Colonic mucosa (tissue), 4 donors: ENCODE measurements around the gene PAEP. TPM values are rescaled to one million over a fixed set of nuclear protein-coding genes. Genes with fewer than 3 reads are reported as not detected.

Experiments used
- DNase-seq: peaks from one replicate; pipeline ENCODE4 v3.0.0-alpha.2; 2020
- H3K27ac ChIP-seq: fragments of 200-600 bp; one replicate; pipeline ENCODE4 v1.8.0; 2021
- H3K27me3 ChIP-seq: fragments of 200-600 bp; one replicate; pipeline ENCODE4 v1.8.0; 2021
- H3K36me3 ChIP-seq: fragments of 200-600 bp; one replicate; pipeline ENCODE4 v1.8.0; 2021
- H3K4me1 ChIP-seq: fragments of 200-600 bp; one replicate; pipeline ENCODE4 v1.8.0; 2021; ENCODE audit warnings: mild to moderate bottlenecking
- H3K4me3 ChIP-seq: fragments of 200-600 bp; one replicate; pipeline ENCODE4 v1.8.0; 2021
- H3K9ac ChIP-seq, 2 donors: one replicate each; pipeline ENCODE4 v1.7.0; 2013; ENCODE audit warnings: control low read depth in 2 of 2, low read depth in 2 of 2, low read length in 2 of 2
- H3K9me3 ChIP-seq: fragments of 200-600 bp; one replicate; pipeline ENCODE4 v1.8.0; 2021
- CTCF ChIP-seq: fragments of 200-600 bp; IDR thresholded peaks from one replicate; pipeline ENCODE4 v1.8.0; 2022; ENCODE audit warnings: antibody characterized with exemption, mild to moderate bottlenecking
- intact Hi-C: fragments of 100-400 bp; cut with DNase I; formaldehyde crosslinking; loops from one replicate; pipeline ENCODE4 v1.14.1; 2022
- total RNA-seq, 2 donors: library from RNA; stranded (reverse); fragmentation: NEBNext Ultra II Directional in 1 of 2; extraction: Animal tissue kit (Norgen Biotek cat#: 25700) in 1 of 2; gene quantifications; one replicate each; pipeline ENCODE4 v1.2.1, GENCODE V29; 2021
- donor health status: healthy.
- donor health status: DM: no; HTN: no; CAD: no.
- donor health status: DM: no; HTN: no; CAD: no.

PAEP gene
- total RNA-seq, 2 donors from 2014 or later, result not detected

GRCh38 chr9:135589596-135590485, 28.3 kb downstream of the PAEP start:
- no peaks in the 10 kb centered on the region for H3K27me3 ChIP-seq
- intact Hi-C loops, result no loop called here
- no peaks in the 10 kb centered on the region for H3K9me3 ChIP-seq
- no peak overlapping the region for H3K27ac ChIP-seq
- H3K36me3 ChIP-seq, result no peaks in the 10 kb centered on the region
- DNase-seq, result no peak
- H3K4me1 ChIP-seq, result no peaks in the 10 kb centered on the region
- H3K4me3 ChIP-seq, result no peak overlapping the region
- no peak for TF ChIP-seq CTCF
- H3K9ac ChIP-seq, result no peak overlapping the region

DNA sequence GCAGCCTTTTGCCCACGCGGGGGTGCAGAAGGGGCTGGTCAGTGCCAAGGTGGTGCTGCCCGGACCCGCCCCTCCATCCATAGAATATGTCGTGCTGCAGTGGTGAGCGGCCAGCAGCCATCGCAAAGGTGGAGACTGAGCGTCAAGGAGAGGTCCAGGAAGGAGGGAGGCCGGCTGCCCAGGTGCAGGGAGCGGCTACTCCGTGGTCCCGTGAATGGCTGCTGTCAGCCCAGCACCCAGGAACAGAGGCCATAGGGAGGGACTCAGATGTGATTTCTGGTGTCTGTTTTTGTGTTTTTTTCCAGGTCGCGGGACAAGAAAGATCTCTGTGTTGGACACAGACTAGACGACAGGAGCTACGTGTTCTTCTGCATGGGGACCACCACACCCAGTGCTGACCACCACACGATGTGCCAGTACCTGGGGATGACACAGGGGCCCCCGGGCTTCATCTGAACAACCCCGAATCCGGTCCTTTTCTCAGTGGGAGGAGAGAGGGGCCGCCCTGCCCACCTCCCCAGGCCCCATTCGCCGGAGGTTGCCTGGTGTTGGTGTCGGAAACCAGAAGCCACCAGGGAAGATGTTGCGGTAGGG, 29.0 kb downstream of the PAEP start:
- Histone ChIP-seq H3K4me1 (no peaks in the 10 kb centered on the region), H3K27ac (no peak overlapping the region), H3K27me3 (no peaks in the 10 kb centered on the region), H3K36me3 (no peaks in the 10 kb centered on the region), H3K9ac (no peak overlapping the region), H3K9me3 (no peaks in the 10 kb centered on the region), H3K4me3 (no peak overlapping the region)
- no peak for DNase-seq
- intact Hi-C loops, result no loop called here
- TF ChIP-seq CTCF, result no peak

DNA sequence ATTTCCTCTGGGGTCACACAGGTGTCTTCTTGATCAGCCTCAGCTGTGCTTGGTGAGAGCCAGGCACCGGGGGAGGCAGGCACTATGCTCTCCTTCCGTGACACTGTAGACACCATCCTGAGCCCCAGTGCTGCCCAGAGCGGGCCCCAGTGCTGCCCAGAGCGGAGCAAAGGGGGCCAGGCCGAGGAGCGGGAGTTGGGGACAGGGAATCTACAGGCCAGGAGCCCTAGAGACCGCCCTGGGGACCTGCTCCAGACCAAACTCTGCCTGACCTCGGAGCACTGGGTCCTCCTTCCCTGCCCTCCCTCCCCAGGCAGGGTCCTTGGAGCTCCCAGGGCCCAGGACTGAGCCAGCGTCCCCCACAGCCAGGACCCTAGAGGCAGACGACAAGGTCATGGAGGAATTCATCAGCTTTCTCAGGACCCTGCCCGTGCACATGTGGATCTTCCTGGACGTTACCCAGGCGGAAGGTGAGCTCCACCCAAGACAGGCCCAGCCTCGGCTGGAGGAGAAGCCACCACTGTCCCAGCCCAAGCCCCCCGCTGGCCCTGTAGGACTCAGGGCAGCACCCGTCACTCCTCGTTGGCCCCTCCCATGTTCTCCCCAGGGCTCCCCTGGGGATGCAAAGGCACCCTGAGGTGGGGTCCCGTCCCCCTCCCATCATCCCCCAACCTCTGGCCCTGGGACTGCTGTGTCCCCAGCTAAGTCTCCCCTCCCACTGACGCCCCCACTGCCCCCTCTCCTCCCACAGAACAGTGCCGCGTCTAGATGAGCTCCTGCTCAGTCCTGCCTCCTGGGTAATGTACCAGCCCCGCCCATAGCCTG, 30.2 kb downstream of the PAEP start:
- Histone ChIP-seq H3K27me3 (no peaks in the 10 kb centered on the region), H3K4me1 (no peaks in the 10 kb centered on the region), H3K36me3 (no peaks in the 10 kb centered on the region), H3K9me3 (no peaks in the 10 kb centered on the region), H3K4me3 (no peak overlapping the region), H3K9ac (no peak overlapping the region), H3K27ac (no peak overlapping the region)
- no peak for TF ChIP-seq CTCF
- no peak for DNase-seq
- intact Hi-C loops, result no loop called here

GRCh38 chr9:135592331-135592590, 30.7 kb downstream of the PAEP start:
- H3K9me3 ChIP-seq, result no peaks in the 10 kb centered on the region
- H3K9ac ChIP-seq, result no peak overlapping the region
- no peak overlapping the region for H3K27ac ChIP-seq
- no peak for TF ChIP-seq CTCF
- DNase-seq, result no peak
- no peaks in the 10 kb centered on the region for H3K27me3 ChIP-seq
- H3K4me1 ChIP-seq, result no peaks in the 10 kb centered on the region
- no peaks in the 10 kb centered on the region for H3K36me3 ChIP-seq
- intact Hi-C loops, result no loop called here
- H3K4me3 ChIP-seq, result no peak overlapping the region

GRCh38 chr9:135592625-135593024, 31.1 kb downstream of the PAEP start:
- Histone ChIP-seq H3K27me3 (no peaks in the 10 kb centered on the region), H3K36me3 (no peaks in the 10 kb centered on the region), H3K9me3 (no peaks in the 10 kb centered on the region), H3K4me1 (no peaks in the 10 kb centered on the region), H3K27ac (no peak overlapping the region), H3K4me3 (no peak overlapping the region), H3K9ac (no peak overlapping the region)
- no peak for DNase-seq
- TF ChIP-seq CTCF, result no peak
- intact Hi-C loops, result no loop called here
